Putamen (tissue), 1 donor: ENCODE data around the gene ADGRD1.

Experiments used
- DNase-seq: peaks from one replicate; pipeline ENCODE4 v3.0.0-alpha.2; 2016; ENCODE audit warnings: low spot score

ADGRD1 gene

DNA sequence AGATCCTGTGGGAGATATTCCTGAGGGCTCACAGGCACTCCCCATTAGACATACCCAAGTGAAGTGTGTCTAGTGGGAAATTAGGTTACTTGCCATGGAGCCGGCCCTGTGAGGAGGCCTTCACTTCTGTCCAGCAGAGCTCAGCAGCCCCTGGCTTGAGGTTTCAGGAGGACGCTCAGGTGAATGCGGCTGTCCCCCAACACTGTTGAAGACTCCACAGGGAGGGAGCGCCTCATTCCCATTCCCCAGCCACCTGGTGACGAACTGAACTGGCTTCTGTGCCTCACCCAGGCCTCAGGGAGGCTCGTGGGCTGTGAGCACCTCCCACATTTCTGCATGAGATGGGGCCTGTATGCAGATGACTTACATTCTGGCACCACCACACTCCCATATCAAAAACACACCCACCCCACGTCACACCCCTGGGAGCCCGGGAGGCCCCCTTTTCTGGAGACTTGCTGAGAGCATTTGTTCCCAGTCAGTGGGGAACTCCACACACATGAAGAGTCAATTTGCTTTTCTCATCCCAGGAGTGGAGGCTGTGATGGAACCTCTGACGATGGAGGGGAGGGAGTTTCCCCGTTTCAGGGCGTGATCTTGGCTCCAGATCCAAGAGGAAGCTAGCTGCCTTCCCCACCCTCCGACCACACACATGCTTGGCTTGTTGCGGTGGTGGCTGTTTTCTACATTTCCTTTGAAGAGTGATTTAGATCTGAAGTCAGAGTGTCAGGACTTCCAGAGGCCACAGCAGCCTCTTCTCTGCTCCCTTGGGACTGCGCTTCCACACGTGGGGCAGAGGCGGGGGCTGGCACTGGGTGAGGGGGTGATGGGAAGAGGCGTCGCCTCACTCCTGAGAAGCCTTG is 120.7 kb downstream of the ADGRD1 start:
- no peak for DNase-seq

- DNase-seq: no peak
Observed at GRCh38 chr12:131075194-131075593, 121.5 kb downstream of the ADGRD1 start.

DNA sequence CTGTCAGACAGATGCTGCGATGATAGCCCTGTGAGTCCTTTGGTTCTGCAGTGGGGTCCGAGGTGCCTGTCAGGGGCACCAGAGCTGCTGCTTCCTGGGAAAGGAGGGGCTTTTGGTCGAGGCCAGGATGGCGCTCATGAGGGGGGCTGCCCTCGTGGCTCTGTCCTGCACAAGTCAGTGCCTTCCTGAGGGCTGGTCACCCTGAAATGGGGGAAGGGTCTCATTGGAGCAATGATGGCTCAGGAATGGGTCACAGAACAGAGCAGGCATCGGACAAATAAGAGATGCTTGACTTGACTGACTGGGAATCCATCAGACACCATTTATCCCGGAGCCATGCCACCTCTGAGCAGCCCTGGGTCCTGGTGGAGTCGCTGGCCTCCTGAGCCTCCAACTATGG is 121.9 kb downstream of the ADGRD1 start:
- no peak for DNase-seq

DNA sequence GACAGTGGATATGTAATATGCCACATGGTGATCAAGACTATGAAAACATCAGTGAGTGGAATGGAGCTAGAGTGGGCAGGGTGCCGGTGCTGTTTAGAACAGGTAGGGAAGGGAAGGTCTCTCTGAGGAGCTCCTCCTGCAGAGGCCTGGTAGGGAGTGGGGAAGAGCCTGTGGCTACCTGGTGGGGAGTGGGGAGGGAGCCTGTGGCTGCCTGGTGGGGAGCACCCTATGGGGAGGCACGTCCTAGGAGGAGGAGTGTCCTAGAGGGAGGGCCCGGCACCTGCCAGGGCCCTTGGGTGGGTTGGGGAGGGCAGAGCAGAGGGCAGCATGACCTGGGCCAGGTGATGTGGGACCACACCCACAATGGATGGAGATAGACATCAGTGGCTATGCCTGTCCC is 122.6 kb downstream of the ADGRD1 start:
- DNase-seq: no peak

DNA sequence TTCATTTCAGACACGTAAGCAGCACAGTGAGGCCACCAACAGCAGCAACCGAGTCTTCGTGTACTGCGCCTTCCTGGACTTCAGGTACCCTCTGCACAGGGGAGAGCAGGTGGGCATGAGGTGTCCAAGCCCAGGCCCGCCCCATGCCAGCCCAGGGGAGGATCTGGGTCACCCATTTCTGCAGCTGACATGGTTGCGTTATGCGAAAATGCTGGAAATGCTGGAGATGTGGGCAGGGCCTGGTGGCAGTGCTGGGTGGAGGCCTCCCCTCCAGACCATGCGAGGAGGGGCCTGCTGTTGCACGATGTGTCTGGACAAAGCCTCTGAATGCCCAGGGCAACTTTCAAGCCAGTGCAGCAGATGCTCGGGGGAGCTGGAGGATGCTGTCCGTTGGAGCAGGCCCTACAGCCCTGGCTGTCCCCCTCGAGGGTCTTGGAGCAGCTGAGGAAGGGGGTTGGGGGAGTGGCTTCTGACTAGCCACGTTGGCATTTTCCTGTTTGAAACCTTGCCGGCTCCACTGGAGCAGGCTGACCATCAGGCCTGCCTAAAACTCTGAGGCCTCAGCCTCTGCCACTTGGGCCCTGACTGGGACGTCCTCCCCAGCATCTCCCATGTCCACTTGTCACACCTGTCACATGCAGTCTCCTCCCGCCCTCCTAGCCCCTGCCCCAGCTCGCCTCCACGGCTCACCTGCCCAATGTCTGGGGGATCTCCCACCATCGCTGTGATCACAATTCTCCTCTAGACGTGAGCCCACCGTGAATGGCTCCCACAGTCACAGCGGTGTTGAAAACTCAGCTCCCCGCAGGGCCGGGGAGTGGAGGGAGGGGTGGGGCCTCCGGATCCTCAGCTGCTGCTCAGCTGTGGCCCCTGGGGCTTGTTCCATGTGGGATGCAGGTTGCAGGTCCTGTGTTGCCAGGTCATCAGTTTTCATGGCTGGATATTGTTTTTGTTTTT is 123.4 kb downstream of the ADGRD1 start:
- DNase-seq: no peak

GRCh38 chr12:131077931-131078391 is 124.3 kb downstream of the ADGRD1 start:
- no peak for DNase-seq

GRCh38 chr12:131082290-131083194 is 128.8 kb downstream of the ADGRD1 start:
- DNase-seq: no peak

DNA sequence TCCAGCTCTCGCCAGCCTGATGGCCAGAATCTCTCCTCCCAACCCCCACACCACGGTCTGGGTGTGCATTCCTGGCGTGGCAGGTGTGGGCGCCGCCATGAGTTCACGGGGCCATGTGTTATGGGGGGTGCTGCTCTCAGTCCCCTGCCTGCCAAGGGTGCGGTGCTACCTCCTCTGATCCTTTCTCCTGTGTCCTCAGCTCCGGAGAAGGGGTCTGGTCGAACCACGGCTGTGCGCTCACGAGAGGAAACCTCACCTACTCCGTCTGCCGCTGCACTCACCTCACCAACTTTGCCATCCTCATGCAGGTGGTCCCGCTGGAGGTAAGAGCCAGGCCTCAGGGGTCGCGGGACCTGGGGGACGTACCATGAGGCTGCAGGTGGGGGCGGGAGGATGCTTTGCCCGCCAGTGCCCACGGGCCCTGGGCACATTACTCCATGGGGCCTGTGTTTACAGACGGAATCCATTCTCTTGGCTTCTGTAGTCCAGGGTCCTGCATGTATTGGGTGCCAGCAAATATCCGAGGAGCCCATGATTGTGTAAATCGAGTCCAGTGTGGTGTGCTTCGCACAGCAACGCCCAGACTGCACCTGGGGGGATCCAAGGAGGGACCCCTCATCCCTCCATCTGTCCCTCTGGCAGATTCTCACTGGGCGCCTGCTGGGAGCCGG is 130.8 kb downstream of the ADGRD1 start:
- no peak for DNase-seq

DNA sequence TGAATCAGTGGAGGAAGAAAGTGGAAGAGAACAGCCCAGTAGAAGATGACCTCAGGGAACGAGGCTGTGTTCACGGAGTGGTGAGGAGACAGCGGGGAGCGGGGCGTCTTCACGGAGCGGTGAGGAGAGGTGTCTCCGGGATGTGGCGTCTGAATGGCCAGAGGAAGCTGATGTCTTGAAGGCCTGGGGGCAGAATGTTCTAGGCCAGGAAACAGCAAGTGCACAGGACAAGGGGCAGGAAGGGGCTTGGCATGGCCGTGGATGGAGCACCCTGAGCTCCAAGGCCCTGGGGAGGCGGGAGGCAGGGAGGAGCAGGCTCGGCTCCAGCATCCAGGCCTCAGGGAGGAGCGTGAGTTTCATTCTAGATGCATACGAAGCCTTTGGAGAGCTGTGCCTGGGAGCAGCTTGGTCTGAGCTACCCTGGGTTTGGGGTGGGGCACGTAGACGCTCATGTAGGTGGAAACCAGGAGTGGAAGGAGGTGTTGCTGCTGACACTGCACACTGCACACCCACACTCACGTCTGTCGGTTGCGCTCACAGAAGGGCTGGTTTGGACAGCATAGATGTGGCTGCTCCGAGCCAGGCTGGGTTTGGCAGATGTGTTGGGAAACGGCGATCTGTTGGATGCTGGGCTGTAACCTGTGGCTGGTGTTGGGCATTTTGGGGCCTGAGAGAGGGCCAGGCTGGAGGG is 131.6 kb downstream of the ADGRD1 start:
- no peak for DNase-seq

- DNase-seq: no peak
Observed at GRCh38 chr12:131085816-131086591, 132.3 kb downstream of the ADGRD1 start.

GRCh38 chr12:131087302-131087818 is 133.7 kb downstream of the ADGRD1 start:
- DNase-seq: no peak

- DNase-seq: no peak
Observed at GRCh38 chr12:131087991-131088700, 134.4 kb downstream of the ADGRD1 start.

- no peak for DNase-seq
Observed at GRCh38 chr12:131088701-131089530, 135.2 kb downstream of the ADGRD1 start.

- DNase-seq: peak; percentile 73
Observed at GRCh38 chr12:131089531-131090273, 136.0 kb downstream of the ADGRD1 start.

- no peak for DNase-seq
Observed at GRCh38 chr12:131090274-131091210, 136.8 kb downstream of the ADGRD1 start.

DNA sequence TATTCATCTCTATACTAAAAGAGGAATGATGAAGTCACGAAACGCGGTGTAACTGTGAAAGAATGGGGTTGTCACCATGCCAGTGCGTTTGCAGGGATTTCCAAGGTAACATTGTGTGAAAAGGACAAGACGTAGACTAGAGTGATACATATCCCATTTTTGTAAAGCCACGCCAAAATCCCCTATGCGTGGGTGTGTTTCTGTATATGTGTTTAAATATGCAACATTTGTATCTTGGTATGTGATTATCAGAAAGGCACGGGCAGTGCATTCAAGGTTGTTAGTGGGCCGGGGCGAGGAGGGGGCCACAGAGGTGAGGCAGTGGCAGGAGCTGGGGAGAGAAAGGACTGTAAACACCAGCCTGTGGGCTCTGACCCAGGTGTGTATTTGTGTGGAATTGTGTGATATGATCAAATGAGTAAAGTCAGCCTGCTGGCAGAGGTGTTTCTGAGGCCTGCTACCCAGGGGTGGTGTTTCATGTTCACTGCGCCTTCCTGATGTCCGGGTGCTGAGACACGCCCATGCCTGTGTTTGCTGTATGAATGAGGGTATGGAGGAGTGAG is 137.8 kb downstream of the ADGRD1 start:
- peak; percentile 40 for DNase-seq
